Astrocyte of the cerebellum (primary cell): ENCODE measurements around the gene PLXNB3.

Experiments
- DNase-seq: peaks from one replicate; pipeline ENCODE4 v3.0.0-alpha.2; 2011; ENCODE audit warnings: low read depth
- H3K4me3 ChIP-seq: 2 replicates; pipeline ENCODE4 v1.5.1; 2011; ENCODE audit warnings: mild to moderate bottlenecking, low read depth, low read length, moderate library complexity
- in situ Hi-C: cut with HindIII; loops from 2 replicates; pipeline ENCODE4 v1.10.0; 2017; ENCODE audit warnings: low sequenced_read_pairs
- TF ChIP-seq, protein P1 (sequence below): IDR thresholded peaks from 2 replicates; pipeline ENCODE4 v1.5.1; 2012; ENCODE audit warnings: low read length, low read depth, moderate library complexity, mild to moderate bottlenecking; ENCODE audit errors: missing control alignments

Gene PLXNB3

DNA sequence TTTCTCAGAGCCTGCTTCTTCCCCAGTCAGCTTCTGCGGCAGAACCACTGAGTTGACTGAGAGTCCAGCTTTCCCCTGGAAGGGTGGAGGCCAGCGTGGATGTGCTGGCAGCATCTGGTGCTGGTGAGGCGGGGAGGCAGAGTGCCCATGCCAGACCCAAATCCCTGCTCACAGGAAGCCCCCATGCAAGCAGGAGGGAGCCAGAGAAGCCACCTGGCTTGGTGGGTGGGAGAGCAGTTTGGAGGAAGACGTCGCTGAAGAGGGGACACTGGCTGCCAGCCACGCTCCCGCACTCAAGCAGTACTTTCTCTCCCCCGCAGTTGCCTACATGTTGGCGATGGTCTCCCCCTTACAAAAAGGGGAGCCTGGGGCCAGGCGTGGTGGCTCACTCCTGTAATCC, 60.3 kb downstream of the PLXNB3 start:
- in situ Hi-C loops: no loop called here
- TF ChIP-seq, protein P1, sequence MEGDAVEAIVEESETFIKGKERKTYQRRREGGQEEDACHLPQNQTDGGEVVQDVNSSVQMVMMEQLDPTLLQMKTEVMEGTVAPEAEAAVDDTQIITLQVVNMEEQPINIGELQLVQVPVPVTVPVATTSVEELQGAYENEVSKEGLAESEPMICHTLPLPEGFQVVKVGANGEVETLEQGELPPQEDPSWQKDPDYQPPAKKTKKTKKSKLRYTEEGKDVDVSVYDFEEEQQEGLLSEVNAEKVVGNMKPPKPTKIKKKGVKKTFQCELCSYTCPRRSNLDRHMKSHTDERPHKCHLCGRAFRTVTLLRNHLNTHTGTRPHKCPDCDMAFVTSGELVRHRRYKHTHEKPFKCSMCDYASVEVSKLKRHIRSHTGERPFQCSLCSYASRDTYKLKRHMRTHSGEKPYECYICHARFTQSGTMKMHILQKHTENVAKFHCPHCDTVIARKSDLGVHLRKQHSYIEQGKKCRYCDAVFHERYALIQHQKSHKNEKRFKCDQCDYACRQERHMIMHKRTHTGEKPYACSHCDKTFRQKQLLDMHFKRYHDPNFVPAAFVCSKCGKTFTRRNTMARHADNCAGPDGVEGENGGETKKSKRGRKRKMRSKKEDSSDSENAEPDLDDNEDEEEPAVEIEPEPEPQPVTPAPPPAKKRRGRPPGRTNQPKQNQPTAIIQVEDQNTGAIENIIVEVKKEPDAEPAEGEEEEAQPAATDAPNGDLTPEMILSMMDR: no peak
- no peak overlapping the region for H3K4me3 ChIP-seq
- DNase-seq: no peak

DNA sequence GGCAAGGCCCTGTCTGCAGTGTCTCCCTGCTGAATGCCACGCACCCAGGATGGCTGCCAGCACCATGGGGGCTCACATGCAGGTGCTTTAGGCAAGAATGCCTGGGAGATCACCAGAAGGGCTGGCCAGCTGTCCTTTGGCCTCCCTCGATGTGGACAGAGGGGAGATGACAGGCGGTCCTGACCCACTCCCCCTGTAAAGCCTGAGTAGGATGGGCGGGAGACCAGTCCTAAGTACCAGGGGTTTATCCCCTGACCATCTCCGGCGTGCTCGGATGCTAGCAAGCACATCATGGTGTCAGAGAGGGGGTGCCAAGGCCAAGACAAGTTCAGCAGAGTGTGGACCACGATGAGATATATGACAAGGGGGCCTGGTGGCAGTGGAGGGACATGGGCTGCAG, 61.0 kb downstream of the PLXNB3 start:
- no peak overlapping the region for H3K4me3 ChIP-seq

More for the DNA sequence above, 61.0 kb downstream of the PLXNB3 start:
- in situ Hi-C loops: no loop called here
- DNase-seq: no peak
- TF ChIP-seq, protein P1: no peak
